Renal cortex interstitium (tissue), 11 donors: ENCODE data around the gene MEF2A. TPM values are rescaled to one million over a fixed set of nuclear protein-coding genes. Genes with fewer than 3 reads are reported as not detected.
A peak's percentile ranks its signal among the peaks of the same experiment; 100 is the strongest.
"Not testable (repeated sequence)": the region's sequence is repeated elsewhere in the genome, so short reads cannot be mapped to it uniquely, and the experiment has no call there.

ENCODE experiments used
- DNase-seq, 11 donors: peaks; one replicate each; pipeline ENCODE4 v3.0.0-alpha.2; 2013; ENCODE audit warnings: low read depth in 9 of 11, low spot score in 4 of 11; ENCODE audit errors: extremely low read depth in 1 of 11
- polyA plus RNA-seq, 3 donors: library from polyadenylated mRNA; unstranded; fragments of 120-200 nt; gene quantifications; one replicate each; pipeline ENCODE4 v1.2.1, GENCODE V29; 2013; ENCODE audit not compliant: insufficient read length in 3 of 3

The MEF2A gene
- polyA plus RNA-seq, 3 donors: 47.4 to 57.6 (median 56.4) TPM

DNA sequence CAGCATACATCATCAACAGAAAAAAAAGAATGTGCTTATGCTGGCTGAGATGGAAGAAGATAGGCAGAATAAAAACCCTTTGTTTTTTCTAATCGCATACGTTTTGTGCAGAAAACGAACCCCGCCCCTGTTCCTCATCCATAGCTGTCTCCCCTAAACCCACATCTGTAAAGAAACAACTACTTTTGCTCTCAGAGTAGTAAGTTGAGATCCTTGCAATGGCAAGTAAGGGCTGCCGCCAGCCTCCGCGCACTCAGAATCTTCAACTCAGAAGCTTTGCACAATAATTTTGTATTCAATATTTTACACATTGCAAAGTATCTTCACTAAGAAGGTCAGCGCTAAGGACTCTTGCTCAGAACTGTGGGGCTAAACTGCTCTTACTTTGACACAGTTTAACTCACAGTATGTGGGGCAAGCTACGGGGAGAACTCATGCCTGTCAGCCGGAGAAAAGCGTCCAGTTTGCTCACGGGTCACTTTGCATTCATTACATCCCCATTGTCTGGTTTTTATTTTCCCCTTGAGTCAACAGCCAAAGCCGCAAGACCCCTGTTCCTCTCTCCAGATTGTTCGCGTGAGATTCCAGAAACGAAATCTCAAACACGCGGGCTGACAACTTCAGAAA lies 166.5 kb downstream of the MEF2A start:
- DNase-seq: peak in 1 of 11 donors; percentile 44

DNA sequence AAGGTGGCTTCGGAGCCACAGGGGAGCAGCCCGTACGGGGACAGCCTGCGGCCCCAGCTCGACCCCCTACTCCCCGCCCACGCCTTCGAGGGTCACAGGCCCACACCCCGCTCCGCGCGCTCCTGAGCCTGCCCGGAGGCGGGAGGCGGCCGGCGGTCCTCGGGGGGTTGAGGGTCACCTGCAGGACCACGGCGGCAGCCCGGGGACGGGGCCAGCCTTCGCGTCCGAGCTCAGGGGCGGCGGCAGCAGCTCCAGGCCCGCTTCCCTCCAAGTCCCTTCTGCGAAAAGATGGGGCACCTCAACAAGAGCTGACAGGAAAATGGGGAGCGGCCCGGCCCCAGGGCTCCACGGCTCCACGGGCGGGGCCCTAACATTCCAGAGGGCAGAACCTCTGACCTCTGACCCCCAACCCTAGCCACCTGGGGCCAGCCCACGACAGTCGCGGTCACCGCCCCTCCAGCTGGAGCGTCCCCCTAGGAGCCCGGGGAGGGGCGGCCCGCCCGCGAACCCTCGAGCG lies 167.0 kb downstream of the MEF2A start:
- DNase-seq: peak in 2 of 11 donors; percentile 33 to 49

DNA sequence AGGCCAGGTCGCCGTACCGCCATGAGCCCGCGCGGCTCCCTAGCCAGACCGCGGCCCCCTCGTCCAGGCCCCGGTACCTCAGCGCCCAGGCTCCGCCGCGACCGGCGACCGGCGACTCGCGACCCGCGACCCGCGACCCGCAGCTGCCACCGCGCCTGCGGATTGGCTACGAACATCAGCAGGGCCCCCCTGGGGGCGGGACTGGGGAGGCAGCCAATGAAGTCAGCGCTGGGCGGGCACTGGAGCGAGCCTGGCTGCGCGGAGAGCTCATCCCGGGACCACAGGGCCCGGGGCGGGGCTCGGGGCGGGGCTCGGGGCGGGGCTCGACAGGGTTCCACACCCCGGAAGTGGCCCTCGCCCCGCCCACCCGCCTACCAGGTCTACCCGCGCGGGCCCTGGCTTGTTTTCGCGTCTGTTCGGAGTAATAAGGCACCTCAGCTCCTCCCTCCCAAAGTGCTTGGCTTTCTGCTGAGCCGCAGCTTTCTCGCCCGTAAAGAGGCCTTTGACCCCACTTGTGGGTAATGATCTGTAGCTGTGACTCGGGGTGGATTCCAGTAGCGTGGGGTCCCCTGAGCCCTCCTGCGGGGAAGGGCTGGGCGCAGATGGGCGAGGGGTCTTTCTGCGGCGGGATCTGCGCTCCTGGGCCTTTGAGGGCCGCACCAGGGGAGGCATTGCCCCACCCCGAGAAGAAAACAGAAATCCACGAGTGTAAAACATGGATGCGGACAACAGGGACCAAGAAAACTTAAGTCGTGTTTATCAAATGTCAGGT lies 167.7 kb downstream of the MEF2A start, which contains the start of gene LYSMD4:
TSS of gene LYSMD4 (minus strand) at position 170 of the 772 bp plus-strand sequence. CDS start 1,438 bp downstream, outside the sequence.
- DNase-seq: peak; percentile 78 to 96 (median 93)

DNA sequence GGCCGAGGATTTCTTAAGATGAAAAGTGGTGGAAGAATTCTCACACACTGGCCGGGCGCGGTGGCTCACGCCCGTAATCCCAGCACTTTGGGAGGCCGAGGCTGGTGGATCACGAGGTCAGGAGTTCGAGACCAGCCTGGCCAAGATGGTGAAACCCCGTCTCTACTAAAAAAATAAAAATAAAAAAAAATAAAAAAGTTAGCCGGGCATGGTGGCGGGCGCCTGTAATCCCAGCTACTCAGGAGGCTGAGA lies 168.2 kb downstream of the MEF2A start:
- DNase-seq: not testable (repeated sequence)

DNA sequence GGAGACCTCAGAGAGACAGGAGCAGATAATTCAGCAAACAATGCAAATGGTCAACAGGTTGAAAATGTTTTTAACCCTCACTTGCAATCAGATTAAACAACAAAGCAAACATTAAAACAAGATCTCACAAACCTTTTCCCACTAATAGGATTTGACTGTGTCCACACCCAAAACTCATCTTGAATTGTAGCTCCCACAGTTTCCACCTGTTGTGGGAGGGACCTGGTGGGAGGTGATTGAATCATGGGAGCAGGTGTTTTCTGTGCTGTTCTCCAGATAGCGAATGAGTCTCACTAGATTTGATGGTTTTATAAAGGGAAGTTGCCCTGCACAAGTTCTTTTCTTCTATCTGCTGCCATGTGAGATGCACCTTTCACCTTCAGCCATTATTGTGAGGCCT lies 168.8 kb downstream of the MEF2A start:
- no peak for DNase-seq

DNA sequence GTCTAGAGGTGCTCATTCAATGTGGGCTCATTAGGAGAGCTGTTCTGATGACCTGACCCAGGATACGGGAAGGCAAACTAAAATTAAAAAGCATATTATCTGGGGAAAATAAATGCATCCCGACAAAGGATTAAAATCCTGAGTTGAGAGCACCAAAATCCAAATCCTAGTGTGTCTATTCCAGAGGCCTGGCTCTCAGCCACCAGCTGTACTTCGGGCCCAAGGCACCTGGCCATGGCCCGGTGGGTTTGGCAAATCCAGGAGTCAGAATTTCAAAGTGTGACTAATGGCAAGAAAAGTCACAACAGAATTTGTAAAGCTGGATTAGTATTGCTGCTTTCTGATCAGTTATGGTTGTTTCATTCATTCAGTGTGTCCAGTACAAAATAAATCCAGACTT lies 170.1 kb downstream of the MEF2A start:
- no peak for DNase-seq

DNA sequence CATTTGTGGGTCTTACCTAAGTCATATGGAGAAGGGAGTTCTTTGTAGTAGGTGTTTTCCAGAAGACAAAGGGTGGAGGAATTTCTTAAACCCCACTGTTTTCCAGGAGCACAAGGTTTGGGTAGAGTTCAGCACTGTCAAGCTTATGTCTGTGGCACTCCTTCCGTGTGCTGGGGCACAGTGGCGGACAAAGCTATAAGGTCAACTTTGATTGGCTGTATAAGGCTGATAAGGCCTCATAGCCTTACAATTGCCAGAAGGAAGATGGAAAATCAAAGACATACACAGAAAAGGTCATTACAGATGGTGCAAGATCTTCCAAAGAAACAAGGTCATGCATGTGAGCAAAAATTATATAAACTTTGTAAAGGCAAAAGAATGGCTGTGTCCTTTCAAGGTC lies 170.9 kb downstream of the MEF2A start:
- DNase-seq: no peak

DNA sequence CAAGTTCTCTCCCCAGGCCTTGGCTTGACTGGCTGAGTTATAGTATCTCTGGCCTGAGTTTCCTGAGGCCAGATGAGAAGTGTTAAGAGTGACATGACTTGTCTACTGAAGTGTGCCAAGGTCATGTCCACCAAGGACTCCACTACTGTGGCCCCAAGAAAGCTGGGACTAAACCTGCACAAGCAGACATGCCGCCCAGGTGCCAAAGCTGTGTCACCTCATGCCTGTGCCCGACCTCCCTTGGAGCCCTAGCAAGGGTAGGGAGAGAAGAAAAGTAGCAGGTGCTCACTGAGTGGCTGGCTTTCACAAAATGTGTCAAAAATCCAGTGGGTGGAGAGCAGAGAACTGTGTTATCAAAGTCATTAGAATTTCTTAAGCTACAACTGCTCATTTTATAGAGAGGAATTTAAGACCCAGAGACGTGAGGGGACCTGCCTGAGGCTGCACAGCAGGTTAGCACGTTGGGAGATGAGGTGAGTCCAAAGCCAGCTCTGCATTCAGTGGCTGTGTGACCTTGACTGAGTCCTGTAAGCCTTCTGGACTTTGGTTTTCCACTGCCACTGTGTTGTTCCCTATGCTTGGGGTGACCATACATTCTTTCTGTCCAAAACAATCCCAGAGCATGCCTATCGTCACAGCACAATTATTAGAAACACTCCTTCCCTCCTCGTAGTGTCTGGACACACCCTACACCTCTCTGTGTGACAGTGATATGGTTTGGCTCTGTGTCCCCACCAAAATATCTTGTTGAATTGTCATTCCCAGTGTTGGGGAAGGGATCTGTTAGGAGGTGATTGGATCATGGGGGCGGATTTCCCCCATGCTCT lies 172.4 kb downstream of the MEF2A start:
- DNase-seq: no peak

DNA sequence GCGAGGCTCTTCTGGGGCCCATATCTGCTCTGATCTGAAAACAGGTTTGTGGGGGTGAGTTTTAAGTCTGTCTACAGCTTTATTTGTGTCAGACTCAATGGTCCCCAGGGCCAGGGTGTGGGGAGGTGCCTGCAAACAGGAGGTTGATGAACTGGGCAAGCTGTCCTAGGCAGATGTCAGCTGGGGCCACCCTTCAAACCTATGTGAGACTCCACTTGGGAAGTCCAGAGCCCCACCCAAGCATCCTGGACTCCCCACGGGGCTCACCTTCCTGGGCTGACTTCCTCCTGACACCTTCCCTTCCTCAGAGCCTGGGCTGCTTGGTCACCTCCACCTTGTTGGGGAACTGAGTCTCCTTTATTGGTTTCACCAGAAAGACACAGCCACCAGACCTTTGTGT lies 176.1 kb downstream of the MEF2A start:
- DNase-seq: no peak

DNA sequence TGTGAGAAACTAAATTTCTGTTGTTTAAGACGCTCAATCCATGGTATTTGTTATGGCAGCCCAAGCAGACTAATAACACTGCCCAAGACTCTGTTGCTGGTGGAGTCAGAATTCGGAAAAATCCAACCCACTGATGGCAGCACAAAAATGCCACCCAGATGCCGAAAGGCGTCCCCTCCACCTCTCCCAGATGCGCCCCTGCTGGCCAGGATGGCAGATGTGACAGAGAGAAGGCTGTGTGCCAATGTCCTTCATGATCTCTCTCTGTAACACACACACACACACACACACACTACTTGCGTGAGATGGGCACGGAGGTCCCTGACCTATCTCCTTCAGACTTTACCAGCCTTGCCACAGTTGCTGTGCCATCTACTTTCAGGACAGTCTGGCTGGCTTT lies 178.4 kb downstream of the MEF2A start:
- DNase-seq: no peak

DNA sequence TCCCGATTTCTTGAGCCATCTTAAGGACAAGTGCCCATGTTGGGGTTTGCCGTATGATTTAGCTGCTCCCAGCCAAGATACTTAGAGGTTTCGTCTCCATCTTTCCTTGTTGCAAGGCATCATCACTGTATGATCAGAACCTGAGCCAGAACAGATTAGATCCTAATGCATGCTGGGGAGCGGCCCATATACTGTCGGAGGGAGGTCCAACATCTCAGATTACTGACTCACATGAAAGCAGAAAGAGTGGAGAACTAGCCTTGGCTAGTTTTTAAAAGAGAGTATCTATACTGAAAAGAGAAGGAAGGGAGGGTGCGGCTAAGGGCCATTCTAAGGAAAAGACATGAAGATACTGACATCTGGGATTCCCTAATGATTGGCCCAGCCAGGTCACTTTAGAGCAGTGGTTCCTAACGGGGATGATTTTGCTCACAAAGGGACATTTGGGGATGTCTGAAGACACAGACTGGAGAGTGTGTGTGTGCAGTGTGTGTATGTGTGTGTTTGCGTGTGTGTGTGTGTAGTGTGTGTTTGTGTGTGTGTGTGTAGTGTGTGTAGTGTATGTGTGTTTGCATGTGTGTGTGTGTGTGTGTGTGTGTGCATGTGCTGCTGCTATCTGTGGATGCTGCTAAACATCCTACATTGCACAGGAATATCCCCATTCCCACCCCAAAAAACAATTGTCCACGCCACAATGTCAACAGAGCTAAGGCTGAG lies 179.7 kb downstream of the MEF2A start:
- no peak for DNase-seq

DNA sequence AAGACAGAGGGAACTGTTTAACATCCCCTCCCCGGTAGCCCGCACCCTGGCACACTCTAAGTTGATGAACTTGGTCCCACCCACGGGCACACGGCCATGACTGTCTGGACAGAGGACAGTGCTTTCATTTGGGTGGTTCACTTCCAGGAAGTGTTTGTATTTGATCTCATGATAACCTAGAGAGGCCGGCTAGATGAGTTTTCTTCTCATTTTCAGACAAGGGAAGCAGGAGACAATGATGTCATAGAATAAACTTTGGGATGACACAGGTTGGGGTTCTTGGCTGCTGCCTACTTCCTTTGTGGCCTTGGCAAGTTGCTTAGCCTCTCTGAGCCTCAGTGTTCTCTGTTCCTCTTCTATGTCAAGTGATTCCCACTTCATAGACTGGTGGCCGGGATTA lies 183.6 kb downstream of the MEF2A start:
- no peak for DNase-seq

DNA sequence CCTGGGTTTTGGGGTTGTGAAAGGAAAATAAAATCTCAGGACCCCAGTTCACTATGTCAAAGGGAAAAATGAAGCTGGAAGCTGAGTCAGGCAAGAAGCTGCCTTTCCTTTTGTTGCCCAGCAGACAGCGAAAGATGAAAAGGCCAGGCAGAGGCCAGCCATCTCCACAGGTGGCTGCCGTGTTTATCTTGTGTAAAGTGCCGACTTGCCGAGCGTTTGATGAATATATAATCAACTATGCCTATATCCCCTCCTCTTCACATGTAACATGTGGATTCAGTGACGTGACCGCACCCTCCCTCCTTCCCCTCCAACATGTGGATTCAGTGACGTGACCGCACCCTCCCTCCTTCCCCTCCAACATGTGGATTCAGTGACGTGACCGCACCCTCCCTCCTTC lies 184.5 kb downstream of the MEF2A start:
- DNase-seq: not testable (repeated sequence)

DNA sequence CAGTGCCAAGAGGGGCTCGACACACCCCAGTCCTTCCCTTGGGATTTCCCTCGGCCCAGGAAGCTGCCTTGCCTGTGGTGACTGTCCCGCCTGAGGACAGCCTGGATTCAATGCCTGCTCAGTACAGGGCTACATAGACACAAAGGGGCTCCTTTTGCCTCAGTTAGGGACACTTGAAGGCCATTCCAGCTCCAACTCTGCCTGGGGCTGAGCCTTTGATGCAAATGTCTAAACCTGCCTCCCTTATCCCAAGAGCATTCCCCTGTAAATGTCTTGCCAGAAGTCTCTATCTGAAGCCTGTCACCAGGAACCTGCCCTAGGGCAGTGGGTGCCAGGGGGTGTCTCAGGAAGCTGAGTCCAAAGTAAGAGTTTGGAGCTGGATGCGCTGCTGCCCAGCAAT lies 186.8 kb downstream of the MEF2A start:
- no peak for DNase-seq

DNA sequence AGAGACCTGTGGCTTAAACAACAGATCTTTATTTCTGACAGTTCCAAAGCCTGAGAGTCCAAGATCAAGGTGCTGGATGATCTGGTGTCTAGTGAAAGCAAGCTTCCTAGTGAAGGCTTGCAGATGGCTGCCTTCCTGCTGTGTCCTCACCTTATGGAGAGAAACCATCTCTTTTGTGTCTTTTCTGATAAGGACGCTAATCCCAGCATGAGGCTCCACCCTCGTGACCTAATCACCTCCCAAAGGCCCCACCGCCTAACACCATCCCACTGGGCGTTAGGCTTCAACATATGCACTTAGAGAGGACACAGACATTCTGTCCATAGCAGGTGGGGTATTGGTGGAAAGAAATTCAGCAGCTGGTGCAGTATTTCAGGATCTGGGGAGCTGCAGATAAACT lies 187.3 kb downstream of the MEF2A start:
- no peak for DNase-seq

DNA sequence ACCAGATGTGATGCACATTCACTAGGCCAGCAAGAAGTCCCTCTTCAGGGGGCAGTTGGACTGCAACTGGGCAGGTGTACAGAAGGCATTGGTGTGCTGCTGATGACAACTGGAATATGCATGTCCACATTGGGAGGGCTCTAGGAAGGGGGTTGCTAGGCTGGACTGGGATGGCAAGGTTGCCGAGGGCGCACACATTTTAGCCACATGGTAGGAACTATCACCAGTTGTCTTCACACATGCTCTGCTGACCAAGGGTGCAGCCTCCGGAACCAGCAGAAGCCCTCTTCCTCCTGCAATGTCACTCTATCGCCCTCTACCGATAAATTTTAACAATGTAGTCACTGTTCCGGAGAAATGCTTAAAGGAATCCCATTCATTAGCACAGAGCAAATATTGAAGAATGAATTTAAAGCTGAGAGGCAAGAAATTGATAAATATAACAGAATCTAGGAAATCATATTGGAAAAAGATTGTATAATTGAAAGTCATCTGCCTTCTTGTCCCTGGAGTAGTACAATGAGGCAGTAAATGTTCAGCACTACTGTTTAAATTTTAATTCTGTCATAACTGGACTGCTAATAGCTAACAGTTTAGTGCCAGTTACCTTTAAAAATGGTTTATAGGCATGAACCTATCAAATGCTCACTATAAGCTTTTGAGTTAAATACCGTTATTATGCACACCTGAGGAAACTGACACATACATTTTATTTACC lies 190.1 kb downstream of the MEF2A start:
- DNase-seq: peak in 7 of 11 donors; percentile 41 to 73 (median 55)

DNA sequence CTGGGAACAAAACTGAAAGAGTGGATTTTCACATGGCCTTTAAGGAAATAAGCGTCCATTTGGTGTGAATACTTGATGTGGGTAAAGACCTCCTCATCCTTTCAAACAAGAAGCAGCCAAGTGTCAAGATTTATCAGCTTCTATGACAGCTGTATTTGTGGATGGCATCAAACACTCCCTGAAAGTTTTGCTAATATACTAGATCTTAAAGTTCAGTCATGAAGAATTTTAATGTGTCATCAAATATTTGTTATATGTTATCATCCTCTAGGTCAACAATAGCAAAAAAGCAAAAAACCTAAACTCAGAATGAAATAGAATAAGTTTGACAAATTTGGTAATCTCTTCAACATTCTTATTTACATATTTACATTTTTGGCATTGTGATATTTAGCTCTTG lies 196.5 kb downstream of the MEF2A start:
- DNase-seq: no peak

DNA sequence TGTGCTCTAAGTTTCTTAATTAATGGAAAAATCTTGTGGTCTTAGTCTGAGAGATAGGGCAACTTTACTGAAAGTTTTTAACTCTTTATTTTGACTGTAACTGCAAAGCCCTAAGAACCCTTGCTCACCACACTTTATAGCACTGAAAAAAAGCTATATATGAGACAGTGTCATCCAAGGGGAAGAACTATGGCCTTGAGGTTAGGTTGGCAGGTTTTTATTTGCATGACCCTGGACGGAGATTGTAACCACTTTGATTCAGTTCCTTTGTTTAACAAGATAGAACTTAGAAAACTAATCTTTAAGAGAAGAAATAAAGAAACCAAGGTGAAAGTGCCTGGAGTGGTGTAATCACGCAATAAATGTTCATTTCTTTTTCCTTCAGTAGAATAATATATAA lies 198.0 kb downstream of the MEF2A start:
- no peak for DNase-seq

DNA sequence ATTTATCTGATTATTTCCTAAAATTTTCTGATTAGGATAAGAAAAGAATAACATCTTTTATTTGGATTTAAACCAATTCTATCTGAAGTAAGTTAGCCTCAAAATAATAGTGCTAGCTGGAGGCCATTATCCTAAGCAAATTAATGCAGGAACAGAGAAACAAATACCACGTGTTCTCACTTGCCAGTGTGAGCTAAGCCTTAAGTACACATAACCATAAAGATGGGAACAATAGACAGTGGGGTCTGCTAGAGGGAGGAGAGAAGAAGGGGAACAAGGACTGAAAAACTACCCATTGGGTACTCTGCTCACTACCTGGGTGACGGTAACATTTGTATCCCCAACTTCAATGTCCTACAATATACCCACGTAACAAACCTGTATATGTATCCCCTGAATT lies 198.7 kb downstream of the MEF2A start:
- no peak for DNase-seq
